GM21360 (cell line): ENCODE results near the gene IFNE.
"Not testable (repeated sequence)": the region's sequence is repeated elsewhere in the genome, so short reads cannot be mapped to it uniquely, and the experiment has no call there.

Source experiments
- ATAC-seq: cut with Tn5 transposase; IDR thresholded peaks from one replicate; pipeline ENCODE4 v1.9.1; 2021; ENCODE audit warnings: mild to moderate bottlenecking, moderate library complexity; ENCODE audit not compliant: unreplicated experiment

The IFNE gene

DNA sequence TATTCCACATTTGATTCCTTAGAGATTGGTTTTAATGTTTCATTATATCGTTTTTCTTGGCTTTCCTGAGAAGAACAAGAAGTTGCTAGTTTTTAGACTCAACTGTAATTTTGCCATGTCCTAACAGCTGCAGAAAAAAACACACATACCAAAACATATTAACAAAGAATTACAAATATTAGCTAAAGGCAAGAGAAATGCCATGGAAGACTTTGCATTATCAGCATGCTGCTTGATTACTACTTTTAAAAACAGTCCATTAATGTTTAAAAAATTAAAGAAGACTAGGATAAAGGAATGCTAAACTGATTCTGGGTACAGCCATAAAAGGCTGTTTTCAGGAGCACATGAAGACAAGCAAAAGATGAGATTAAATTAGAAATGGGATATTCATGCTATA lies 20.5 kb upstream of the IFNE start:
- ATAC-seq = no peak

DNA sequence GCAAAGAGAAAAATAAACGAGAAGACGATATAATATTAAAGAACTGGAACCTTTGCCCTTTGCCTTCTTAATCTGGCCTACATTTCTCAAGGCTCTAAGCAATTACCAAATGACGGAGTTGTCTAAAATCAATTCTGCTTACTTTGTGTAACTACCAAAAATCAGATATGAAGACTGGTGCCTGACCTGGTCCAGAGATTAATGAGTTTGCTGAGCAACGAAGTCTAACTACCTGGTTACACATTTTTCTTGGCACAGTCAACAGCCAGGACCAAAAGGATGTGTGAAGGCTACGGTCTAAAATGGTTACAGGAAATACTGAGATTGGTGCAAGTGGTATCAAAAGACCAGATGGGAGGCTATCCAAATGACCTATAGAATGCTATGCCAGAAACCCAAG lies 17.8 kb upstream of the IFNE start:
- ATAC-seq = no peak

DNA sequence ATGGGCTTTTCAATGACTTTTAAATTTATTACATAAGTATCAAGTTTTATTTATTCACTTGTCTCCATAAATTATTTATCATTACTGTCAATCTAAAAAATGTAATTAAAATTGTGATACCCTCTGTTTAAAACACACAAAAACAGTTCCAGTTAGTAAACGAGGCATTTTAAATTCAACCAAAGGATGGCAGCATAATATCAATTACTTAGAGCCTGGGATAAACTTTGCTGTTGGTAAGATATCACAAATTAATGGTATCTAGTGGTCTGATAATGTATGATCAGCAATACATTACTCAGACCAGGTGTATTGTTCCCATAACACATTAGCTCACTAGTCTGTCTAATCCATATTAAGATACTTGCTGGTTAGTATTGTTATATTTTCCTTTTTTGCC lies 9.6 kb upstream of the IFNE start:
- no peak for ATAC-seq

DNA sequence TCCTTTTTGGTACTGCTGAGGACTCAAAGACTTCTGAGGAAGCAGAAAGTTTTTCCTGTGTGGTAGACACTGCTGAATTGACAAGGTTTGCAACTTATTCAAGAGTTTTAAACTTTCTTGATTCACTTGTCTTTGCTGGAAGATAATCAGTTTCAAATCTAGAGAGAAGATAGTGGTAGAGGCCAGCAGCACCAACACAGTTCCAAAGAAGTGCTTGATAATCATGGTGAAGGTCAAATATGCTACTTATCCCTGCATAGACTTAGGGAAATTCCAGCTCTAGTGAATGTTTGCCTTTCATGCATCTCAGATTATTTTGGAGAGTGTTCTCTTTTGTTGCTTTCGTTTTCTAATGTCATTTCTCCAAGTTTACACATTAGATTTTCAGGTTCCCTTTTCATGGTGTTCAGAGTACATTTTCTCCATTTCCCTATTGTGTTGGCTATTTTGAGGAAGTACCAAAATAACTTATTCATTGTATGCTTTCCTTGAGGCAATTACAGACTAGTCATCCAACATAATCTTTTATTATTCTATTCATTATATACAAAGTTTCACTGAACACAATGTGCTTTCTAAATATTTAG lies 550 bp downstream of the IFNE start:
- ATAC-seq = no peak

DNA sequence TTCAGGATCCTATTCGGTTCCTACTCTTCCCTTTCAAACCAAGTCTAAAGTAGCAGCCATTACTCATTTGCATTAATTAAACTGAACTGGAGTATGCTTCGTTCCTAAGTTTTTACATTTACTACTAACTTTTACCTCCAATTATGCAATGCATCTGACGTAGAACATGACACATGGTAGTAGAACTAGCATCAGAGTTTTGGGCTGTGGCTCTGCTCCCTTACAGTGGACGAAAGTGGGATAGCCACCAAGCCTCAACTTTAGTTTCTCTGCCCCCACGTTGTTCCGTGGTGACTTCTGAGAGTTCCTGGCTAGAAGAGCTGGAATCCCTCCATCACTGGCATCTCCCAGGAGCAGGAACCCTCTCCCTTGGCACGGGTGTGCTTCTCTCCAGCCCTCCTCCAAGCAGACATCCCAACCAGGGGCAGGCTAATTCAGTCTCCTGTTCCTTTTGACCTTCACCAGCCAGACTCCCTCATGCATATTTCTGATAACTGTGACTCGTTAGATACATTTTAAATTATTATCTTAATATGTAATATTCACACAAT lies 2.9 kb downstream of the IFNE start:
- ATAC-seq = no peak

DNA sequence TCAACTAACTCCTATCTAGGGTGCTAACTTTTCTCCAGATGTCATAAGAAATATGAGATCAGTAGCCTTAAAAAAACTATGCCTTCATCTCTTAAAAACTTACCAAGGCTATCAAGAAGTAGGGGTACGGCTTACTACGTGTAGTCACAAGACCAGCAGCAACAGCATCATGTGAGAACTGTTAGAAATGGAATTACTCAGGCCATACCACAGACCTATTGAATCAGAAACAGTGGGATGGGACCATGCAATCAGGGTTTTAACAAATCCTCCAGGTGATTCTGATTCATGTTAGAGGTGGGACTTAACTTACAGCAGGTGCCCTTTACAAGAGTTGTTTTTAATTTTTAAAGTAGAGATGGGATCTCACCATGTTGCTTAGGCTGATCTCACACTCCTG lies 4.6 kb downstream of the IFNE start:
- ATAC-seq = no peak

DNA sequence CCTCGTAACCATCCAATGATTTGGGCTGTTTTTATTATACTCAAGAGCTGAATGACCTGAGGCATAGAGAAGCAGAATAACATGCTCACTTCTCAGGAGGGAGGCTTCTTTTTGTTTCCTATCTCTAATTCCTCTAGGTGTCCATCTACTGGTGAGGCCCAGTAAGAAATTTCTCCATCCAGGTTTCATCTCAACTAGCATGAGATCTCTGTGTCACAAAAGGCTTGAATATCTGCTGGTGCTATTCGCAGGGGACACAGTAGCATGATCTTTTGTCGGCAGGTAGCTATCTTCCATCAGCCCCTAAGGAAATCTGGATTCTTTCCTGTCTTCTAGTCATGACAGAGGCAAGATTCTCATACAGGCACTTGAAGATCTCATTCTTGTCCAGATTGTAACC lies 8.9 kb downstream of the IFNE start:
- no peak for ATAC-seq

DNA sequence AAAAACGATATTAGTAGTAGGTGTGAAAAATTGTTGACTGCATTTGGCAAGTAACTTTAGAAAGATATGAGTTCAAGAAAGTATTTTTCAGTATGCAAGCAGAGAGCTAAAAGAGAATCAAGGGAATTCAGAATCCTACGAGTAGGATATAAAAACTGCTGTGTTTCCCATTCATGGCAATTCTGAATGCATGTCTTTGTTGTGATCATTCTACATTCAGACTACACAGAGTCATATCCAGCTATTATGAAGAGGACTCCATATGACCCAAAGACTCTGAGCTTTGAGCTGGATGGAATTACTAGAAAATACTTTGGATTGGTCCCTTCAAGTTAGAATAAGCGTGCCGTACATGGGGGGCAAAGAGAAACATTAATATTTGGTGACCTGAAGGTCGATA lies 12.0 kb downstream of the IFNE start:
- ATAC-seq = no peak

DNA sequence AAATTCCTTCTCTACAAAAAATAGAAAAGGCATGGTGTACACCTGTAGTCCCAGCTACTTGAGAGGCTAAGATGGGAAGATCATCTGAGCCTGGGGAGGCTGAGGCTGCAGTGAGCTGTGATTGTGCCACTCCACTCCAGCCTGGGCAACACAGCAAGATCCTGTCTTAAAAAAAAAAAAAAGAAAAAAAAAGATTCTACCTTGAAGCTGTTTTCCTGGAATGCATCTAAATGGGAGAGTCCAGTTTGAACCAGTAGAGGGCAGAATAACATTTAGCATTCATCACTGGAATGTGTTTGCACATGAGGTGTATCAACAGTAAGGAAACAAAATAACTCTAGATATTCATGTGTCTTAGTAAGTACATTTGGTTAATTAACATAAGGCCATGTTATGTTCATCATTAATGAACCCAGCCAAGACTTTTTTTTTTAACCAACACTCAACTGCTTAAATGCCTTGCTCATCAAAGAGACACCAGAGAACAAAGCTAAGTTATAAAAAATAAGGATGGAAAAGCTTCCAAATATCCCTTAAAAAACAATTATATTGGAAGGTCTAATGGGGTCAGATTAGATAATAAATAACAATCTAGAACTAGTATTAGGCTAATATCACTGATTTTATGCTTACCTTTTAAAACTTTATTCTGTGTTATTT lies 16.1 kb downstream of the IFNE start:
- ATAC-seq = peak; percentile 60

DNA sequence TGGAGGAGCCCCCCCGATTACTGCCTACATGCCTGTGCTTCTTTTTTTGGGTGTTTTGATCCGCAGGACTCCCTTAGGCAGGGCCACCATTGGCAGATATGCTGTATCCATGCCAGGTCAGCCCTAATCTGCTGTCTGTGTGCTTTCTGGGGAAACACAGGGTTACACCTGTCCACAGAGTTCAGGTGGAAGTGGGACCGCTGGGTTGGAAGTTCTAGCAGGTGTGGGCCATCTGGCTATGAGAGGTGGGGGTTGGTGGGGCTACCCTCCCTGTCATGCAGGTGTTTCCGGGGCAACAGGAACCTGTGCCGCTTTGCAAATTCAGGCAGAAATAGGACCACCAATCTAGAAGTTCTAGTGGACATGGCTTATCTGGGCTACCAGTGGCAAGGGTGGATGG lies 17.0 kb downstream of the IFNE start:
- no peak for ATAC-seq

DNA sequence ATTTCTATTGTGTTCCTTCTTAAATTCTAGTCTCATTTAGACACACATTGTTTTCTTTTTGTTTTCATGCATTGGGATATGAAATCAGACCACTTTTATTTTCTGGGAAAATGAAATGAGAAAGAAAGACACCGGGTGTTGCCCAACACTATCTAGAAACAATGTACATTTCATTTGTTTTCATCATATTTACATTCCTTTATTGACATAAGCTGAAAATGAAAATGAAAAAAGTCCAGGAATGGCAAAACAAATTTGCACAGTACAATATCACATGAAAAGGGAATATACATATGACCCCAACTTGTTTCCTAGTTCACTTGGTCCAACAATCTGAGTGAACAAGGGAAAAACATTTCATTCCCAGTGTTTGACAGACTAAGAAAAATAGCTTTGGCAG lies 20.7 kb downstream of the IFNE start:
- no peak for ATAC-seq

DNA sequence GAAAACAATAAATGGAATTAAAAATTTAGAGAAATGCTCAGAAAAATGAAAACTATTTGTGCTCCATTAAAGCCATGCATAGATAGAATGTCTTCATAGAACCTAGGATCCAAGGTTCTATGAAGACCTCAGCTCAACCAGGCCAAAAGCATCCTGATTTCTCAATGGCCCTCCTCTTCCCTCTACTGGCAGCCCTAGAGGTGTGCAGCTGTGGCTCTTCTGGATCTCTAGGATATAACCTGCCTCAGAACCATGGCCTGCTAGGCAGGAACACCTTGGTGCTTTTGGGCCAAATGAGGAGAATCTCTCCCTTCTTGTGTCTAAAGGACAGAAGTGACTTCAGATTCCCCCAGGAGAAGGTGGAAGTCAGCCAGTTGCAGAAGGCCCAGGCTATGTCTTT lies 26.8 kb downstream of the IFNE start:
- peak; percentile 92 for ATAC-seq

DNA sequence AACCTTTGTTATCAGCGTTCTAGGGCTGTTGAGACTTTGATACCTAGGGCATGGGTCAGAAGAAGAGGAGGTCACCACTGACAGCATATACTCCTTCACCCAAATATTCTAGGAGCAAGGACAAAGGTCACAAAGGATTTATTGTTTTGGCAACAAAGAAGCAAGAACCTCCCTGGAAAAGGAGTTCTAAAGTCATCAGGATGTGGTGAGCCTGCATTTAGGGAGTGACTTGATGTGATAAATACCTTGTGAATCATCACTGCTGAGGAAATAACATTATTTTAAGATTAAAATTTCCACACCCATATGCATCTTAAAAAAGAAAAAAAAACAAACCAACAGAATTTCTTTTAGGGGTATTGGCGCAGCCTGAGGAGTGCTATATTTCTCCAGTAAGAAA lies 28.0 kb downstream of the IFNE start:
- ATAC-seq = no peak

DNA sequence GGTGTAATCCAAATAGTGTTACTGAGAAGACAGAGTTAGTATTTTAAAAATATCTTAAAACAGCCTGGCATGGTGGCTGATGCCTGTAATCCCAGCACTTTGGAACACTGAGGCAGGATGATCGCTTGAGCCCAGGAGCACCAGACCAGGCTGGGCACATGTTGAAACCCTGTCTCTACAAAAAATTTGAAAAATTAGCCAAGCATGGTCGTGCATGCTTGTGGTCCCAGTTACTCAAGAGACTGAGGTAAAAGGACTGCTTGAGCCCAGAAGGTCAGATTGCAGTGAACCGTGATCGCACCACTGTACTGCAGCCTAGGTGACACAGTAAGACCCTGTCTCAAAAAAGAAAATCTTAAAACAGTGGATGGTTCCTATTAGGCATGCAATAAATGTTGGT lies 29.4 kb downstream of the IFNE start:
- no peak for ATAC-seq

DNA sequence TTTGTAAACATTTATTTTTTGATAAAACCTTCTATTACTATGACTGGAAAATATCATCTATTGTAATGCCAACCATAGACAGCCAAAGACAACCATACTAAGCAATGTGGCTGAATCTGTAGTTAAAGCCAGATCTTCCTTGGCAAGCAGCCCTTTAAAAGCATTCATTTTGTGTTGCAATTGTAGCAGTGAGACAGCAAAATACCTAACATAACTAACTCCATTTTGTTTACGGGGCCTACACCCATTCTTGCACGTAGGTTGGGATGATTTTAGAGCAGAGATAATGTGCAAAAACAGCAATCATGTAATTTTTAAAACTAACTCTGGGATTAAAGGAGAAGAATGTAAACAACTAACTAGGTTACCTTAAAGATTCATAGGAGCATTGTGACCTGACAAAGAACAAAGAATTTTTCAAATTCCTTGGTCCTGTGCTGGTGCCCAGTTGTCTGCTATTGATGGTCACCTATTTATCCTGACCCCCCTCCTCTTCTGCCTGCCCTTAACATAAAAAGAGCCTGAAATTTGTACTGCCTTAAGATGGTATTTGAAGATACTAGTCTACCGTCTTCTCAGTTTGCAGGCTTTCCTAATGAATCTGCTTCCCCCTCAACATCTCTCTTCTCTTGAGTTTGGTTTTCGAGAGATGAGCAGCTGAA lies 31.2 kb downstream of the IFNE start:
- ATAC-seq = no peak

DNA sequence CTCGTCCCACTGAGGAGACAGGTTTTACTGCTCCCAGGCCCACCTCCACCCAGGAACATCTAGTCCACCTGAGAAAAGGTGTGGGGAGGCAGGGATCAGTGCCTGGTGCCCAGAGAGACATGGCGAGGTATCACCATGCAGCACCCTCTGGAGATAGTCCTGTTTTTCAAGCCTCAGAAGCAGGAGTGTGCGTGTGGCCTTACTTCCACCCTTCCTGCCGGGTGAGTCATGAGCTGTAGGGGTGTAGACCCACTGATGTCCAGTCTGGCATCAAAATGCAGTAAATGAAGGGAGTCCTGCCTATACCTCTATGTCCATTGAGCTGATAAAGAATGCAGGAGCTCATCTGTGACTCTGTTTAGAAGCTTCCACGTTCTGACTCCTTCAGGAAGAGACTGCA lies 32.8 kb downstream of the IFNE start:
- ATAC-seq = not testable (repeated sequence)

DNA sequence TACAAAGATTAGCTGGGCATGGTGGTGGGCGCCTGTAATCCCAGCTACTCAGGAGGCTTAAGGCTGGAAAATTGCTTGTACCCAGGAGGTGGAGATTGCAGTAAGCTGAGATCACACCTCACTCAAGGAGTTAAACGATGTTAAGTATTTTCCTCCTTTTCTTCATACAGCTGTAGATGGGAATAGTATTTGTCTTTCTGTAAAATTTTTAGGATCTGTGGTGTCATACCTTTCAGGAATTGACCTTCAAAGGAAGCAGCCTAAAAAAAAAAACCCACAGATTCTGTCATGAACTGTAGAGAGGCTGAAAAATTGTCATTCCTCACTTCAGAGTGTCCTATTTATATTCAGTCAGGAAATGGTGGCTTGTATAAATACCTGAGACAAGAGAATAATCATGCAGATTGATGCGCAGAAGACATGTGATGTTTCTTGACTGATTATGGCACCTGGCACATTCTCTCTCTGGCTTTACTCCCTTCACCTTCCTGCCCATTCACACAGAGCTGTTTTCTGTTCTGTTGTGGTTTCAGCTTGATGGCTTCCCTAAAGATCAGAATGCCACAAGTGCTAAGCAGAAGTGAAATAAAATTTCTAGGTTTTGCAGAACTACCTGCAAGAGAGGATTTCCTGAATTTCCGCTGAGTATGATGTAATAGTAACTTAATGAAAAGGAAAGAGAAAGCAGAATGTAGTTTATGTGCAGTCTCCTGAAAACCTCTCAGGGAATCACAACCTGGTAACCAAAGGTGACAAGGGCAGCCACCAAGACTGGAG lies 38.1 kb downstream of the IFNE start:
- ATAC-seq = peak; percentile 91

DNA sequence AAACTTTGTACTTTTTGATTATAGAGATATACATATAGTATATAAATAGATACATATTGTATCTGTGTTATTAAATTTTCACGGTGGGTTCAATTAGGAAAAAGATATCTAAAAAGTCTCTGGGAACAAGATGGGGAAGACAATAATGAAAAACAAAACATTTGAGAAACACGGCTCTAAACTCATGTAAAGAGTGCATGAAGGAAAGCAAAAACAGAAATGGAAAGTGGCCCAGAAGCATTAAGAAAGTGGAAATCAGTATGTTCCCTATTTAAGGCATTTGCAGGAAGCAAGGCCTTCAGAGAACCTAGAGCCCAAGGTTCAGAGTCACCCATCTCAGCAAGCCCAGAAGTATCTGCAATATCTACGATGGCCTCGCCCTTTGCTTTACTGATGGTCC lies 42.0 kb downstream of the IFNE start, which contains the start of gene IFNA1:
IFNA1 (plus strand) TSS at position 301 of the 400 bp plus-strand sequence; CDS start at position 370, 69 bp downstream.
- no peak for ATAC-seq

DNA sequence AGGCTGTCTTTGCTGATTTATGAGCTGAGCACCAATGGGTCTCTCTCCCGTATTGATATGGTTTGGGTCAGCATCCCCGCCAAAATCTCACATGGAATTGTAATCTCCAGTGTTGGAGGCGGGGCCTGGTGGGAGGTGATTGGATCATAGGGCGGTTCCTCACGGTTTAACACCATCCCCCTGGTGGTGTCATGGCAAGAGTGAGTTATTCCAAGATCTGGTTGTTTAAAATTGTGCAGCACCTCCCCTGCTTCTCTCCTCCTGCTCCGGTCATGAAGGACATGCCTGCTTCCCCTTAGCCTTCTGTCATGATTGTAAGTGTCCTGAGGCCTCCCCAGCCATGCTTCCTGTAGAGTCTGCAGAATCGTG lies 47.1 kb downstream of the IFNE start:
- not testable (repeated sequence) for ATAC-seq

DNA sequence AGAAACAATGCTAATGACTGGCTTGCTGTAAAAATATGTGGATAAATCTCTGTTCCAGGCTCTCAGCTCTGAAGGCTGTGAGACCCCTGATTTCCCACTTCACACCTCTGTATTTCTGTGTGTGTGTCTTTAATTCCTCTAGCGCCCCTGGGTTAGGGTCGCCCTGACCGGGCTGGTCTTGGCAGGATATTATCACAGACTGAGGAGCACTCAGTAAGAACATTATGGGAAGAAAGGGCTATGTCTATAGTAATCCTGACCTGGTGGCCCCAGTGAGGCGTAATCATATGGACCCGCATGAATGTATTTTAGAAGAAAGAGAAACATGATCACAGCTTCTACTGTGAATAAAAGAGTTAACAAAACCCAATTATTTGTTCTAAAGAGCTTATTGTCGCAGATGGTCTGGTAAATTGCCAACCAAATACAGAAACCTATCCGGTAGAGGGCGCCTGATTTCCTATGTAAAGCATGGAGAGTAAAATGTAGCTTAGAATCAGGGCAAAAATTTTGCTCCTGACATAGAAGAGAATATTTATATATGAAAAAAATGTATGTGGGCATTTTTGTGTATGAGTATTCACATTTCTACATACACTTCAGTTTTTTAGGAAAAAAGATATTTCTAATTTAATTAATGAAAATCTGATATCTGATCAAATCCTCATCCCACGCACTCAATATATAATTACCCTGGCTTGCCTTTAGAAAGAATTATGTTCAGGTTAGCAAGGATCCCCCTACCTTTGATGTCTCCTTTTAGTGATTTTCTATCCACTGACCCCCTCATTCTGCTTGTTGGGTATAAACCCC lies 47.7 kb downstream of the IFNE start:
- ATAC-seq = no peak
